ENCODE results near the gene PEX5.
A peak's percentile ranks its signal among the peaks of the same experiment; 100 is the strongest.

The PEX5 gene

DNA sequence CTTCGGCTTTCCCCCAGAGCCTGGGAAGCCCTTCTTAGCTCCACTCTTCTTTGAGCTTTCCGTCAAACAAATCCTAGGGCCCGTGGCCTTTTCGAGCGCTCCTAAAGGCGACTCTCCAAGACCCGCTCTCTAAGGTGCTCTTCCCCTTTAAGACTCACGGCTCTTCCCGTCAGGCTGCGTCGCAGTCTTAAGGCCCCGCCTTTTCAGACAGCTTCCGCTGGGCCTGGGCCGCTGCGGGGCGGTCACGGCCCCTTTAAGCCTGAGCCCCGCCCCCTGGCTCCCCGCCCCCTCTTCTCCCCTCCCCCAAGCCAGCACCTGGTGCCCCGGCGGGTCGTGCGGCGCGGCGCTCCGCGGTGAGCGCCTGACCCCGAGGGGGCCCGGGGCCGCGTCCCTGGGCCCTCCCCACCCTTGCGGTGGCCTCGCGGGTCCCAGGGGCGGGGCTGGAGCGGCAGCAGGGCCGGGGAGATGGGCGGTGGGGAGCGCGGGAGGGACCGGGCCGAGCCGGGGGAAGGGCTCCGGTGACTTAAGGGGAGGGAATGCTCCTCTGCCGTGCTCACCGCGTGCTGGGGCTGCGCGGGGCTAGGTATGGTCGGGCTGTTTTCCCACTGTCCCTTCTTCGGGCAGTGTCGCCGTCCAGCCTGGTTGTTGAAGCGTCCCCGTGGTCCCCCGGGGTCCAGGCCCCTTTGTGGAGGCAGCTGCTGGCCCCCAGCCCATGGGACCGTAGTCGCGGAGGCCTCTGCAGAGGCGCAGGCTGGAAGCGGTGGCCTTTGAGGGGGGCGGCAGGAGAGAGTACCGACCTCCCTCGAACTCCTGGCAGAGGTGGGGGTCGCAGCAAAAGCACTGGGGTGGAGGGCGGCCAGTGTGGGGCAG, at the start of gene PEX5:
Gene PEX5 (plus strand): TSS at position 289 of the 870 bp plus-strand sequence. CDS start 692 bp downstream, outside the sequence.
- peak; percentile 79 for DNase-seq (ENCODE audit: low read depth)

- no peak for DNase-seq (ENCODE audit: low read depth)
These were observed 48.0 kb upstream of the PEX5 start for GRCh38 chr12:7141351-7142005.

GRCh38 chr12:7142056-7142644, 47.3 kb upstream of the PEX5 start:
- peak; percentile 43 for DNase-seq (ENCODE audit: low read depth)

- DNase-seq (ENCODE audit: low read depth): no peak
These were observed 46.5 kb upstream of the PEX5 start for GRCh38 chr12:7142809-7143465.

- no peak for DNase-seq (ENCODE audit: low read depth)
These were observed 45.9 kb upstream of the PEX5 start for GRCh38 chr12:7143564-7143963.

DNA sequence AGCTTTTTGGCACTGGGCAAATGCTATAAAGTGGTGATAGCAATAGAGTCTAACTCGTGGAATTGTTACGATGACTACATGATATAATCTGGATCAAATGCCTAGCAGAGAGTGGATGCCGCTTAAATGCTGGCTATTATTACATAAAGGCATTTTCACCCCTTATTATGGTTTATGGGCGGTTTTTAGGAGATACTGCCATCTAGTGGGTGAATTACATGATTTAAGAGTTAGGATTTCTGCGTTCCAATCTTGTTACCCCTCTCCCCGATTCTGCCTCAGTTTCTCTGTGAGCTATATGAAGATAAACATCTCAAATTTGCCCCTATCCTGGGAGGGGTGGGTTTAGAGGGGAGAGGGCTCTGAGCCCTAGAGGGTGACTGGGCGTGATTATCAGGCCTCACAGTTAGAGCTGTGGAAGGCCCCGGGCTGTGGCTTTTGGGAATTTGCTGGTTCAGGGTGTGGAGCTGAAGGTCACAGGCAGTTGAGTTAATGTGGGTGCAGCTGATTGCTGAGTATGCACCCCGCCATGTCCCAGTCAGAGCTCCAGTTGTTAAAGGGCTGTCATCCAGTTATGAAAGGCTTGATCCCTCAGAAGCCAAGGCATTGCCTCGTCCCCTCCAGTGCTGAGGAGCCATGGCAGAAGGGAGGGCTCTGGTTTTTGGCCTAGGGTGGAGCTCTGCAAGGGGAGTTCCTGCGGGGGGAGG, 44.9 kb upstream of the PEX5 start:
- DNase-seq (ENCODE audit: low read depth): no peak

DNA sequence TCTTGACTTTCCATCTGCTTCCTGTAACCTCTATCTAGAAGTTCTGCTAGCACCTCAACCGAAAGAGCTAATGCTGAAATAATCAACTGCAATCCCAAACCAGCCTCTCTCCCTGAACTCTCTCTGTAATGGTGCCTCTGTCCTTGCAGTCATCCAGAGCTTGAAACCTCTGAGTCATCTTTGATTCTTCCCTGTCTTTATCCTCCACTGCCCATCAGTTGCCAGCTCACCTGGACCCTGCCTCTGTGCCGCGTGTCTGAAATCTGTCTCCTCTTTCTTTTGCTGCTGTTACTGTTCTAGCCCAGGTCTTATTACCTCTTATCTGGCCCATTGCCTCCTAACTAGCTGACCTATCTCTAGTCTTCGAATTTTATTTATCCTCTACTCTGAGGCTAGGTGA, 43.8 kb upstream of the PEX5 start:
- no peak for DNase-seq (ENCODE audit: low read depth)

- no peak for DNase-seq (ENCODE audit: low read depth)
These were observed 43.3 kb upstream of the PEX5 start for GRCh38 chr12:7146228-7146627.

GRCh38 chr12:7146906-7147305, 42.6 kb upstream of the PEX5 start:
- no peak for DNase-seq (ENCODE audit: low read depth)

DNA sequence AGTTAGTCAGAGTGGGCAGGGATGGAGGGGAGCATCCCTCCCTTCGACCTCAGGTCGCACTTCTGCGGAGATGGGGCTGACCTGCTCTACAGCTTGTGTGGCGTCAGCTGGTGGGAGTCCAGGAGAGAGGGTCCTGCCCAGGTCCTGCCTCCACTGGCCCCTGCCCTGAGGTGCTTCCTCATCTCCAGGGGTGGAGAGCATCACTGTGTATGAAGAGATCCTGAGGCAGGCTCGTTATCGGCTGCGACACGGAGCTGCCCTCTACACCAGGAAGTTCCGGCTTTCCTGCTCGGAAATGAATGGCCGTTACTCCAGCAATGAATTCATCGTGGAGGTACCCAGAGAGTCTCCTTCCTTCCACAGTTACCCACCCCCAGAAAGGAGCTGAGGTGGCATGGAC, 39.1 kb upstream of the PEX5 start:
- DNase-seq (ENCODE audit: low read depth): no peak

DNA sequence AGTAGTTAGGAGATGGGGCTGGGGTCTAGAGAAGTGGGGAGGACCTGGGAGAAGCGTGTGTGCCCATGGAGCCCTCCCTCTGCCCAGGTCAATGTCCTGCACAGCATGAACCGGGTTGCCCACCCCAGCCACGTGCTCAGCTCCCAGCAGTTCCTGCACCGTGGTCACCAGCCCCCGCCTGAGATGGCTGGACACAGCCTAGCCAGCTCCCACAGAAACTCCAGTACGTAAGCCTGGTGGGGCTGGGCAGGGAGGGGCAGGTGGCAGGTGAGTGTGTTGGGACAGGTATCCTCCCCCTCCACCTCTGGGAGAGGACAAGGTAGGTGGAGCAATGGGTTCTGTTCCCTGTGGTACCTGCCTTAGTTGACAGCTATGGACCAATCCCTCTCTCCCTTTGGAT, 38.6 kb upstream of the PEX5 start:
- DNase-seq (ENCODE audit: low read depth): no peak

DNA sequence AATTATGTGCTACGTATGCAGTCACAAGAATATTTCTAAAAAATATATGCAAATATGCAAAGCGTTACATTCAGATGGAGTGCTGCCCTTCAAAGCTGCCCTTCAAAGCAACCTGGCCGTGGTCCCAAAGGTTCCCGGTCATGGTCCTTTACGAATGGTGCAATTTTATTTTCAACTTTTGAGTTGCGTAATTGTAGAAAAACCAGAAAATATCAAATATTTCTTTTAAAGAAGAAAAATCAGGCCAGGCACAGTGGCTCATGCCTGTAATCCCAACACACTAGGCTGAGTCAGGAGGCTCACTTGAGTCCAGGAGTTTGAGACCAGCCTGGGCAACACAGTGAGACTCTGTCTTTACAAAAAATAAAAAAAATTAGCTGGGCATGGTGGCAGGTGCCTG, 38.0 kb upstream of the PEX5 start:
- no peak for DNase-seq (ENCODE audit: low read depth)

DNA sequence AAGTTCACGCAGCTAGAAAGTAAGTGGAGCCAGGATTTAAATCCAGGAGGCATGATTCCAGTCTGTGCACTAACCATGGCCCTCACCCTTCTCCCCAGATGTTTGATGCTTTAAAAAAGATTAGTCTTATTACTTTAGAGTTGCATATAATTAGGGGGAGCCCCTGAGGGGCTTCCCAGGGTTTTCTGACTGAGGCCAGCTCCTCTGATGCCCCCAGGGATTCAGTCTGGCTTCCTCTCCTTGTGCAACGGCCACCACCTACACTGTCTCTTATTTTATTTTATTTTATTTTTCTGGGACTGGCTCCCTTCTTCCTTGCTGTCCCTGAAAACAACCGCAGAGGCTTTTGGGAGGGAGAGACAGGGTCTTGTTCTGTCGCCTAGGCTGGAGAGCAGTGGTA, 36.7 kb upstream of the PEX5 start:
- DNase-seq (ENCODE audit: low read depth): no peak

- DNase-seq (ENCODE audit: low read depth): no peak
These were observed 35.4 kb upstream of the PEX5 start for GRCh38 chr12:7154042-7154441.

- DNase-seq (ENCODE audit: low read depth): no peak
These were observed 34.5 kb upstream of the PEX5 start for GRCh38 chr12:7154901-7155470.

DNA sequence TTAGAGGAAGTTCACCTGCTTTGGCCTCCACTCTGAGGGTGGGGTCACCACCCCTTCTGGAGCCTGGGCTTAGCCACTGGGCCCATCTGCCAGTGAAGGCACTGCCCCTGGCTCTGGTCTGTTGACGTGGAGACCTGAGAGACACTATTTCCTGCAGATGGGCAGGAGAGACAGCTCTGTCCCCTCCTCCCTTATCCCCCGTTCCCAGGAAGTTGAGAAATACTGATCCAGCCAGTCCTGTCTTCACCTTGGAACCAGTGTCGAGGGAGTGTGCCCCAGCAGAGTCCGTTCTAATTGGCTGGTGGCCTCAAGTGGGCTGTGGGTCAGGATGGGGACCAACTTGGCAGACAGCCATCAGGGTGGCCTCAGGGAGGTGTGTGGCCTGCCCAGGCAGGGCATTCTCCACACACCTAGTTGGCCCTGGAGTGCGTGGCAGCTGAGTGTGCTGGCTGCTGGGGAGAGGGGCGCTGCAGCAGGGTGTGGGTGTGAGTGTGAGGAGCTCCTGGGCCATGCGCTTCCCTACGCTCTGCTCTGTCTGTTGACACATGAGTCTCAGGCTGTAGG, 33.9 kb upstream of the PEX5 start:
- no peak for DNase-seq (ENCODE audit: low read depth)

DNA sequence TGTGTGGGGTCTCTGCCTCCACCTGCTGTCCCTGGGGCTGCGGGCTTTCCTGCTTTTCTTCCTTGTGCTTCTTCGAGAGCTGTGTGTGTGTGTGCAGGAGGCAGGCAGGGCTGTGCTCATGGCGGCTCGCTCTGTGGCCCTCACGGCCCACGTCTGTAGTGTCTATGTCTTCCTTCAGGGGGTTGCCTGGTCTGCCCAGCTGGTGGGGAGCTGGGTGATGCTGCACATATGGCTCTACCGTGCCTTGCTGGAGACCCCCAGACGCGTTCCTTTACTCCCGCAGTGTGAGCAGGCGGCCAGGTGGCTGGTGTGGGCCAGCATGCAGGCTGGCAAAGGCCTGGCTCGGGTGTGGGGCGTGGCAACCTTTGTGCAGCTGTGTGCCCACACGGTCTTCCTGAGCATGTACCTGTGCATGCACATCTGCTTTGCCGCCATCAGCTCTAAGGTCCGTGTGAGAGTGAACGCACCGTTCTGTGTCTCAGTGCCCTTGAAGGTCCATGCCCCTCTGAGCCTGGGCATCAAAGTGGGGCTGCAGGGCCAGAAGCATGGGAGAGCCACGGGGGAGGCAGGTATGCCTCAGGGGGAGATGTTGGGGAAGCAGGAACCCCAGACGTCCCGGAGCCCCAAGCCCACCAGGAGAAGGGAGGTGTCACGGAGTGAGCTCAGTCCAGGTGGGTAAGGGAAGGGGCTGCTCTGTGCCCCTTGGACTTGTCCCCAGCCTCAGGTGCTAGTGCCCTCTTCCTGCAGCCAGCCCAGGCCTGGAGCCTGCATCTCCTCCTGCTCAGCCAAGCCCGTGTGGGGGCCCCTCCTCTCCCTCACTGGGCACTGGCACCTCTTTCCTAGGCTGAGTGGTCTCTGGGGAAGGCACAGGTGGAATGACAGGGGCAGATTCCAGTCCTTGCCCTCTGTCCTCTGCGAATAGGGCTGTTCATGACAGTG, 33.0 kb upstream of the PEX5 start:
- DNase-seq (ENCODE audit: low read depth): no peak

GRCh38 chr12:7157391-7157790, 32.1 kb upstream of the PEX5 start:
- DNase-seq (ENCODE audit: low read depth): no peak

DNA sequence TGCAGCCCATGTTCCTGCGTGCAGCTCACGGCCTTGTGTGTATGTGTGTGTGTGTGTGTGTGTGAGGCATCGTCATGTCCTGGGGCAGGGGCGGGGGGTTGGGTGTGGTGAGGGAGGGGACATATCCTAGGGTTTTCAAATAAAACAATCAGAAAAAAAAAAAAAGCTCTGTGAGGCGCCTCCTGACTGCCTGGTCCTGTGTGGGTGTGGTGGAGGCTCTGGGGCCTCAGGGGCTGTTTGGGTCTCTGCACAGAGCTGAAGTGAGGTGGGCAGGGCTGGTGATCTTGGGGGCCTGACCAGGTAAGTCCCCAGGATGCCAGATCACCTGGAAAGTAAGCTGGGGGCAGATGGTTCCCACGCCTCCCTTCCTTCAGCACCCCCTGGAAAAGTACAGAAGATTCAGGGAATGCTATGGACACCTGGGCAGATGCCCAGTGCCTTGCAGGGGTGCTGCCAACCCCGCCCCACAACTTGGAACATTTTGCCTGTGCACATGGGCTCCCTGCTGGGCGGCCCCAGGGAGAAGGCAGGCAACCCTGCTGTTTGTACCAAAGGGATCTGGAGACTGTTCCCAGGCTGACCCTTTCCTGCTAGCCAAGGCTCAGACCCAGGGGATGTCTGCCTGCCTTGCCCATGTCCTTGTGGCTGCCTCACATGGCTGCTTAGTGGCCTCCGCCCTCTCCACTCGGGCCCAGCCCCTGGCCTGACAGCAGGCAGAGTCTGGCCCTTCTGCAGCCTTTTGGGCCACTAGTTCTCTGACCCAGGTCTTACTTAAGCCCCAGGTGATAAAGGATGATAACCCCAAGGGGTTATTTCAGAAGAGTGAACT, 30.5 kb upstream of the PEX5 start:
- no peak for DNase-seq (ENCODE audit: low read depth)
